HG03354 (cell line): ENCODE measurements around the gene SUN3.
"Not testable (repeated sequence)": the region's sequence is repeated elsewhere in the genome, so short reads cannot be mapped to it uniquely, and the experiment has no call there.

Experiments
- ATAC-seq: cut with Tn5 transposase; IDR thresholded peaks from one replicate; pipeline ENCODE4 v1.9.1; 2021; ENCODE audit warnings: mild to moderate bottlenecking; ENCODE audit not compliant: unreplicated experiment, poor library complexity, severe bottlenecking

SUN3 gene

GRCh38 chr7:47988496-47989386 lies 40.2 kb downstream of the SUN3 start:
- peak; percentile 25 for ATAC-seq

GRCh38 chr7:47982610-47983009 lies 46.3 kb downstream of the SUN3 start:
- ATAC-seq, result no peak

GRCh38 chr7:47980648-47981047 lies 48.3 kb downstream of the SUN3 start:
- ATAC-seq, result not testable (repeated sequence)

- no peak for ATAC-seq
These were observed 49.1 kb downstream of the SUN3 start for GRCh38 chr7:47979832-47980181.

- ATAC-seq, result peak; percentile 99
These were observed 49.6 kb downstream of the SUN3 start, which contains the start of gene HUS1 for GRCh38 chr7:47979145-47979831. HUS1 (minus strand) TSS chr7:47979615; CDS start chr7:47979519, 96 bp downstream.

- no peak for ATAC-seq
These were observed 50.1 kb downstream of the SUN3 start for GRCh38 chr7:47978790-47979144.

GRCh38 chr7:47973739-47974138 lies 55.2 kb downstream of the SUN3 start:
- no peak for ATAC-seq

GRCh38 chr7:47970761-47971160 lies 58.1 kb downstream of the SUN3 start:
- ATAC-seq, result no peak

GRCh38 chr7:47968847-47969774 lies 59.8 kb downstream of the SUN3 start:
- ATAC-seq, result peak; percentile 91

- no peak for ATAC-seq
These were observed 61.2 kb downstream of the SUN3 start for GRCh38 chr7:47967708-47968107.

GRCh38 chr7:47967123-47967522 lies 61.8 kb downstream of the SUN3 start:
- no peak for ATAC-seq

GRCh38 chr7:47965456-47965855 lies 63.5 kb downstream of the SUN3 start:
- ATAC-seq, result no peak

GRCh38 chr7:47962262-47962661 lies 66.6 kb downstream of the SUN3 start:
- no peak for ATAC-seq

- no peak for ATAC-seq
These were observed 71.8 kb downstream of the SUN3 start for GRCh38 chr7:47957156-47957555.

GRCh38 chr7:47956220-47956619 lies 72.7 kb downstream of the SUN3 start:
- ATAC-seq, result no peak

GRCh38 chr7:47954231-47954911 lies 74.5 kb downstream of the SUN3 start:
- no peak for ATAC-seq

- ATAC-seq, result no peak
These were observed 75.1 kb downstream of the SUN3 start for GRCh38 chr7:47953822-47954221.

GRCh38 chr7:47952224-47952623 lies 76.7 kb downstream of the SUN3 start:
- no peak for ATAC-seq

- ATAC-seq, result no peak
These were observed 77.5 kb downstream of the SUN3 start for GRCh38 chr7:47951374-47951773.

- no peak for ATAC-seq
These were observed 78.2 kb downstream of the SUN3 start for GRCh38 chr7:47950714-47951113.
